ENCODE data around the gene GYS1. TPM values are rescaled to one million over a fixed set of nuclear protein-coding genes. Genes with fewer than 3 reads are reported as not detected.
"Not testable (repeated sequence)": the region's sequence is repeated elsewhere in the genome, so short reads cannot be mapped to it uniquely, and the experiment has no call there.

The GYS1 gene
- 10 to 100 TPM; 66.4 to 95.7 TPM for total RNA-seq
- long read RNA-seq, partial matches to known transcripts, result 10 of 12 reads
- long read RNA-seq, other reads (novel, unspliced or antisense), result 0 of 12 reads

DNA sequence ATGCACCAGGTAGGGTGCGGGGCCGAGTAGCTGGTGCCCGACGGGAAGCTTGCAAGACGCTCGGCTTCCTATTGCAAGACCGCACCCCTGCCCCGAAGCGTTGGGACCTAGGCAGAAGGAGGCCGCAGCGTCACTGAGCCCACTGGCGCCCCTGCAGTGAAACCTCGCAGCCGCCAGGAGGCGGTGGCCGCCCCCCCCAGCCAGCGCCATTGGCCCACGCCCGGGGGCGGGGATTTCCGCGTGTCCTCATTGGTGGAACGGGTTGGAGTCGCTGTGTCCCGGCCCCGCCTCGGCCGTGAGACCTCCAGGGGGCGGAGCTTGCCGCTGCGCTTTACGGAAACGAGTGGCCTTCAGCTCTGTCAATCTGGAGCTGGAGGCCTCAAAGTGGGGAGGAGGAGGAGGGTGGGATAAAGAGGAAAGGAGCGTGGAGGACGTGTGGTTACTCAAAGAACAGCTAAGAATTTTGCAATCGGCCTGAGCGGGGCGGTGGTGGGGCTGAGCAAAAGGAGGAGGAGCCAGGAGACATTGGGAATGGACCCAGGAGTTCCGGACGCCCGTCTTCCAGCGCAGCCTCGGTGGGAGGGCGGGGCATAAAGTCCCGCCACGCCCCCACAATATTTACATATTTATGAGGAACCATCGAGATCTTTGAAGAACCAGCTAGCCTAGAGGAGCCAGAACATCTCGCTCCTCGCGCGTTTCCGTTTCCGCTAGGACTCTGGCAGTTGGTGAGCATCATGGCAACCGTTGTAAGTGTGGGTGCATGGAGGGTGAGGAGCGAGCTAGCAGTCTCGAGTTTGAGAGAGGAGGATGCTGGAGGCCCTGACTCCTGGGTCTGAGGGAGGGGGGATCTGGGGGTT, at the start of gene GYS1, which contains the start of gene RUVBL2:
Gene GYS1, minus strand, starts transcription at position 135 of the 860 bp plus-strand sequence. CDS start 197 bp downstream, outside the sequence.
Gene RUVBL2, plus strand, starts transcription at position 713 of the 860 bp plus-strand sequence. Its CDS starts 25 bp downstream, at position 738.
- intact Hi-C loops (cut with DNase I), result loop anchor here in 1 of 2 donors (10.0 kb wide), 1 partner anchor 81 kb away; the partner anchor contains the start of gene KCNA7
- DNase-seq, result peak; percentile 100

DNA sequence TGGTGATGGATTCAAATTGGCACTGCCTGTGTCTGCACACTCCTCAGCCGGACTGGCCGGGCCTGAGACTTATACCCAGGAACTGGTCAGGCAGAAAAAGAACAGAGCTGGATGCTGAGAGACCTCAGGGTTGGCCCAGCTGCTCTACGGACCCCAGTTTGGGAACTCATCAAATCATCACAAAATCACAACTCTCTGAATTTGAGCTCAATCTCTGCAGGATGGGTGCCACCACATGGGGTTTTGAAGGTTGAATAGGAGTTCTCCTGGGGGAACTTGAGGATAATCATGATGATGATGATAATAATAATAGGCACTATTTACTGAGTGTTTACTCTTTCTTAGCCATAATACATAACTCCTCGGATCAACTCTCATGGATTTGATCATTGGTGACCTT, 49.6 kb upstream of the GYS1 start:
- DNase-seq; intact Hi-C loops (cut with DNase I); ATAC-seq: not testable (repeated sequence)

More for the DNA sequence above, at the start of gene GYS1, which contains the start of gene RUVBL2:
- peak; percentile 95 to 96 for ATAC-seq

DNA sequence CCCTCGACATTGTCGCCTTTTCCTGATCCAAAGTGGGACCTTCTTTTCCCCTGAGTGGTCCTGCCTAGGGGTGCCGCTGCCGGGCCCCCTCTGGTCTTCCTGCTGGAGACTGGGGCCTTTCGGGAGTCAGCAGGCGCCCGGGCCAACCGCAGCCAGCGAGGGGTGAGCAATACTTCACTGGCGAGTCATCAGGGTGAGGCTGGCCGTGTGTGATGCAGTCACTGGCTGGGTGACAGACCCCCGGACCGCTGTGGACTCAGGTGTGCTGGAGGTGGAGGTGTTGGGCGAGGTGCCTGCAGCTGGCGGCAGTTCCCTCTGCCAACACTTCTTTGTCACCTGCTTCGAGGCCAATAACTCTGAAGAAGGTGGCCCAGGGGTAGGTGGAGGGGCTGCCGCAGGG, 49.1 kb upstream of the GYS1 start:
- no peak for ATAC-seq
- DNase-seq, result no peak
- intact Hi-C loops (cut with DNase I), result no loop called here

DNA sequence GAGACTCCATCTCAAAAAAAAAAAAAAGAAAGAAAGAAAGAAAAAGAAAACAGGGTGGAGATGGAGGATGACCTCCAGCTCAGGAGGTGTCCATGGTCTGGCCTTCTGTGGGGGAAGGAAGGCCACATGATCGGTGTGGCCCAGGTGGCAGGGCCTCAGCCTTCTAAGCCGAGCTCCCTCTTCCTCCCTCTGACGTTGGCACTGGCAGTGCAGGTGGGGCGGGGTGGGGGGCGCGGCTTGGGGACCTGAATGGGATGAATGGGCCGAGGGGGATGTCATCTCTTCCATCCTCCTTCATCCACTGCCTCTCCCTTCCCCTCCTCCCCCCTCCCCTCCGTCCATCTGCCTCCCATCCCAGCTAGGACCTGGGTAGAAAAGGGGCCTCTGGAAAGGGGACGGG, 46.6 kb upstream of the GYS1 start:
- ATAC-seq; intact Hi-C loops (cut with DNase I); DNase-seq: not testable (repeated sequence)

DNA sequence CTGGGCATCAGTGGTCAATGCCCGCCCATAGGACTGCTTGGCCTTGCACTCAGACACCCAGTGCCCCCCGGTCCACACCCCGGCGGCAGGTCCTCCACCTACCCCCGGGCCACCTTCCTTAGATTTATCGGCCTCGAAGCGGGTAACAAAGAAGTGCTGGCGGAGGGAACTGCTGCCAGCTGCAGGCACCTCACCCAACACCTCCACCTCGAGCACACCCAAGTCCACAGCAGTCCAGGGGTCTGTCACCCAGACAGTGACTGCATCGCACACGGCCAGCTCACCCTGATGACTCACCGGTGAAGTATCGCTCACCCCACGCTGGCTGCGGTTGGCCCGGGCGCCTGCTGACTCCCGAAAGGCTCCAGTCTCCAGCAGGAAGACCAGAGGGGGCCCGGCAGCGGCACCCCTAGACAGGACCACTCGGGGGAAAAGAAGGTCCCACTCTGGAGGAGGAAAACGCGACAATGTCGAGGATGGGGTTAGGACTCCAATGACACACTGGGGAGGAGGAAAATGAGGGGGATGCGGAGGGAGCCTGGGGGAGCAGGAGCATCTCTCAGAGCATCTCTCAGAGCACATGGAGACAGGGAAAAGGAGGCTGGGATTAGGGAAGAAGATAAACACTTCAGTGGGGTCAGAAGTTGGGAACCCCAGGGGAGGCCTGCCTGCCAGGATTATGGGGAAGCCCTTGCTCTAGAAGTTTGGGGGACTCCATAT, 45.6 kb upstream of the GYS1 start:
- intact Hi-C loops (cut with DNase I); DNase-seq; ATAC-seq: not testable (repeated sequence)

DNA sequence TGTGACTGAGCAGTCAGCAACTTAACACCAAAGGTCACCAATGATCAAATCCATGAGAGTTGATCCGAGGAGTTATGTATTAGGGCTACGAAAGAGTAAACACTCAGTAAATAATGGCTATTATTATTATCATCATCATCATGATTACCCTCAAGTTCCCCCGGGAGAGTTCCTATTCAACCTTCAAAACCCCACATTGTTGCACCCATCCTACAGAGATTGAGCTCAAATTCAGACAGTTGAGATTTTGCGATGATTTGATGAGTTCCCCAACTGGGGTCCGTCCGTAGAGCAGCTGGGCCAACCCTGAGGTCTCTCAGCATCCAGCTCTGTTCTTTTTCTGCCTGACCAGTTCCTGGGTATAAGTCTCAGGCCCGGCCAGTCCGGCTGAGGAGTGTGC, 45.0 kb upstream of the GYS1 start:
- DNase-seq; intact Hi-C loops (cut with DNase I): not testable (repeated sequence)

DNA sequence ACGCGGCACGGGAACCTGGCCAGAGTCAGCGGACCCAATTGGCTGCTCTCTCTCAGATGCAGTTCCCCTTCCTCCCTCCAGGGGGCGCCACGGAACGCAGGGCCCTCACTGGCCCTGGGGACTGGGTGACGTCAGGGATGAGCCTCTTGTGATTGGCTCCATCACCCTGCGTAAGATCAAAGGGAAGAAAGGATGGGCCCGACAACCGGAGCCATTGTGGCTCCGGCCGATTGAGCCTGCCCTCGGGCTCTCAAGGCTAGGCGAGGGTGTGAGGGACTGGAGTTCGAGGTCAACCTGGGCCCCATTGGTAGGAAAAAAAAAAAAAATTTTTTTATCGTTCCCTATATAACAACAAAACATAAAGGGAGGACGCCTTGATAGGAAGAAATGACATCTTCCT, 43.7 kb upstream of the GYS1 start, which contains the start of gene CGB1:
Gene CGB1, minus strand, starts transcription at position 81 of the 400 bp plus-strand sequence. CDS start 184 bp downstream, outside the sequence.
- intact Hi-C loops (cut with DNase I); ATAC-seq; DNase-seq: not testable (repeated sequence)

More for the DNA sequence above, 45.0 kb upstream of the GYS1 start:
- not testable (repeated sequence) for ATAC-seq

DNA sequence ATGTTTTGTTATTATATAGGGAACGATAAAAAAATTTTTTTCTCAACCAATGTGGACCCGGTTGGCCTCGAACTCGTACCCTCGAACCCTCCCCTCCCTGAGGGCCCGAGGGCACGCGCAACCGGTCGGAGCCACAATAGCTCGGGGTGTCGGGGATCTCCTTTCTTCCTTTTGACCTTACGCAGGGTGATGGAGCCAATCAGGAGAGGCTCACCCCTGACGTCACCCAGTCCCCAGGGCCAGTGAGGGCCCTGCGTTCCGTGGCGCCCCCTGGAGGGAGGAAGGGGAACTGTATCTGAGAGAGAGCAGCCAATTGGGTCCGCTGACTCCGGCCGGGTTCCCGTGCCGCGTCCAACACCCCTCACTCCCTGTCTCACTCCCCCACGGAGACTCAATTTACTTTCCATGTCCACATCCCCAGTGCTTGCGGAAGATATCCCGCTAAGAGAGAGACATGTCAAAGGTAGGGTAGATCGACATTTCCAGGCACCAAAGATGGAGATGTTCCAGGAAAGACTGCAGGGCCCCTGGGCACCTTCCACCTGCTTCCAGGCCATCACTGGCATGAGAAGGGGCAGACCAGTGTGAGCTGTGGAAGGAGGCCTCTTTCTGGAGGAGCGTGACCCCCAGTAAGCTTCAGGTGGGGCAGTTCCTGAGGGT, 38.7 kb upstream of the GYS1 start, which contains the start of gene CGB2:
Gene CGB2, plus strand, starts transcription at position 249 of the 660 bp plus-strand sequence. Its CDS starts 206 bp downstream, at position 455.
- intact Hi-C loops (cut with DNase I); ATAC-seq; DNase-seq: not testable (repeated sequence)

DNA sequence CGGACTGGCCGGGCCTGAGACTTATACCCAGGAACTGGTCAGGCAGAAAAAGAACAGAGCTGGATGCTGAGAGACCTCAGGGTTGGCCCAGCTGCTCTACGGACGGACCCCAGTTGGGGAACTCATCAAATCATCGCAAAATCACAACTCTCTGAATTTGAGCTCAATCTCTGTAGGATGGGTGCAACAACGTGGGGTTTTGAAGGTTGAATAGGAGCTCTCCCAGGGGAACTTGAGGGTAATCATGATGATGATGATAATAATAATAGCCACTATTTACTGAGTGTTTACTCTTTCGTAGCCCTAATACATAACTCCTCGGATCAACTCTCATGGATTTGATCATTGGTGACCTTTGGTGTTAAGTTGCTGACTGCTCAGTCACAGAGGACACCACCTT, 37.2 kb upstream of the GYS1 start:
- intact Hi-C loops (cut with DNase I); ATAC-seq; DNase-seq: not testable (repeated sequence)

DNA sequence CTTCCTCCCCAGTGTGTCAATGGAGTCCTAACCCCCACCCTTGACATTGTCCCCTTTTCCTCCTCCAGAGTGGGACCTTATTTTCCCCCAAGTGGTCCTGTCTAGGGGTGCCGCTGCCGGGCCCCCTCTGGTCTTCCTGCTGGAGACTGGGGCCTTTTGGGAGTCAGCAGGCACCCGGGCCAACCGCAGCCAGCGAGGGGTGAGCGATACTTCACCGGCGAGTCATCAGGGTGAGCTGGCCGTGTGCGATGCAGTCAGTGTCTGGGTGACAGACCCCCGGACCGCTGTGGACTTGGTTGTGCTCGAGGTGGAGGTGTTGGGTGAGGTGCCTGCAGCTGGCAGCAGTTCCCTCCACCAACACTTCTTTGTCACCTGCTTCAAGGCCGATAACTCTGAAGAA, 36.6 kb upstream of the GYS1 start:
- ATAC-seq, DNase-seq: not testable (repeated sequence)

DNA sequence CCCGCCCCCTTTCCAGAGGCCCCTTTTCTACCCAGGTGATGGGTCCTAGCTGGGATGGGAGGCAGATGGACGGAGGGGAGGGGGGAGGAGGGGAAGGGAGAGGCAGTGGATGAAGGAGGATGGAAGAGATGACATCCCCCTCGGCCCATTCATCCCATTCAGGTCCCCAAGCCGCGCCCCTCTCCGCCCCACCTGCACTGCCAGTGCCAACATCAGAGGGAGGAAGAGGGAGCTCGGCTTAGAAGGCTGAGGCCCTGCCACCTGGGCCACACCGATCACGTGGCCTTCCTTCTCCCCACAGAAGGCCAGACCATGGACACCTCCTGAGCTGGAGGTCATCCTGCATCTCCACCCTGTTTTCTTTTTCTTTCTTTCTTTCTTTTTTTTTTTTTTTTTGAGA, 35.6 kb upstream of the GYS1 start:
- ATAC-seq; intact Hi-C loops (cut with DNase I); DNase-seq: not testable (repeated sequence)

More for the DNA sequence above, 36.6 kb upstream of the GYS1 start:
- intact Hi-C loops (cut with DNase I), result not testable (repeated sequence)

DNA sequence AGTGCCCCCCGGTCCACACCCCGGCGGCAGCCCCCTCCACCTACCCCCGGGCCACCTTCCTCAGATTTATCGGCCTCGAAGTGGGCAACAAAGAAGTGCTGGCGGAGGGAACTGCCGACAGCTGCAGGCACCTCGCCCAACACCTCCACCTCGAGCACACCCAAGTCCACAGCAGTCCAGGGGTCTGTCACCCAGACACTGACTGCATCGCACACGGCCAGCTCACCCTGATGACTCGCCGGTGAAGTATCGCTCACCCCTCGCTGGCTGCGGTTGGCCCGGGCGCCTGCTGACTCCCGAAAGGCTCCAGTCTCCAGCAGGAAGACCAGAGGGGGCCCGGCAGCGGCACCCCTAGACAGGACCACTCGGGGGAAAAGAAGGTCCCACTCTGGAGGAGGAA, 32.5 kb upstream of the GYS1 start:
- intact Hi-C loops (cut with DNase I); DNase-seq; ATAC-seq: not testable (repeated sequence)

DNA sequence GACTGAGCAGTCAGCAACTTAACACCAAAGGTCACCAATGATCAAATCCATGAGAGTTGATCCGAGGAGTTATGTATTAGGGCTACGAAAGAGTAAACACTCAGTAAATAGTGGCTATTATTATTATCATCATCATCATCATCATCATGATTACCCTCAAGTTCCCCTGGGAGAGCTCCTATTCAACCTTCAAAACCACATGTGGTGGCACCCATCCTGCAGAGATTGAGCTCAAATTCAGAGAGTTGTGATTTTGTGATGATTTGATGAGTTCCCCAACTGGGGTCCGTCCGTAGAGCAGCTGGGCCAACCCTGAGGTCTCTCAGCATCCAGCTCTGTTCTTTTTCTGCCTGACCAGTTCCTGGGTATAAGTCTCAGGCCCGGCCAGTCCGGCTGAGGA, 32.0 kb upstream of the GYS1 start:
- intact Hi-C loops (cut with DNase I); ATAC-seq; DNase-seq: not testable (repeated sequence)

DNA sequence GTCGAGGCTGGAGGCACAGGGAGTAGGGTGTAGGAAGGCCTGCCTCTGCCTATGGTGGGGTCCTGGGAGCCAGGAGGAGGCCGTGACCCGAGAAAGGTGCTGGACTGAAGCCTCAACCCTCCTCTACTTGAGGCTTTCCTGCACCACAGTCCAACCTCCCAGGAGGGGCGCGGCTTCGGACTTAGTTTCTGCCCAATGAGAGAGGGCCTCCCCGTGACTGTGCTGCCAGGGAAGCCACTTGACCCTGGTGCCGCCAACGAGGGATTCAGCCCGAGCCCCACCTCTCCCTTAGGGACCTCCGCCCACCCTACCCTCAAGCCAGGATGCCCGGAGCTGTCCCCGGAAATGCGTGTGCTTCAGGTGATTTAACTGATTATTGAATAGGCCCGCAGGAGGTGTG, 31.1 kb upstream of the GYS1 start, which contains the start of gene CGB3:
Gene CGB3, minus strand, starts transcription at position 101 of the 400 bp plus-strand sequence. CDS start 362 bp downstream, outside the sequence.
- intact Hi-C loops (cut with DNase I); DNase-seq; ATAC-seq: not testable (repeated sequence)

DNA sequence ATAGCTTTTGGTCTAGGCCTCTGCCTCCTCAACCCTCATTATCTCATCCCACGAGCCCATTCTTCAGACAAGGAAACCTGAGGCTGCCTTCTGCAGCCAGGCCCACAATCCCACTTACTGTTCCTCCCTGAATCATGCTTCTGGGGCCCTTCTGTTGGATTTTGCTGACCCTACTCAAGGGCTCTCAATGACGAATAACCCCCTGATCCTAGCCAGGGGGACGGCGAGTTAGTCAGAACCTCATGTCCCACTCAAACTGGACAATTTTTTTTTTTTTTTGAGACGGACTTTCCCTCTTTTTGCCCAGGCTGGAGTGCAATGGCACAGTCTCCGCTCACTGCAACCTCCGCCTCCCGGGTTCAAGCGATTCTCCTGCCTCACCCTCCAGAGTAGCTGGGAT, 29.0 kb upstream of the GYS1 start:
- no peak for ATAC-seq
- intact Hi-C loops (cut with DNase I), result no loop called here
- no peak for DNase-seq

DNA sequence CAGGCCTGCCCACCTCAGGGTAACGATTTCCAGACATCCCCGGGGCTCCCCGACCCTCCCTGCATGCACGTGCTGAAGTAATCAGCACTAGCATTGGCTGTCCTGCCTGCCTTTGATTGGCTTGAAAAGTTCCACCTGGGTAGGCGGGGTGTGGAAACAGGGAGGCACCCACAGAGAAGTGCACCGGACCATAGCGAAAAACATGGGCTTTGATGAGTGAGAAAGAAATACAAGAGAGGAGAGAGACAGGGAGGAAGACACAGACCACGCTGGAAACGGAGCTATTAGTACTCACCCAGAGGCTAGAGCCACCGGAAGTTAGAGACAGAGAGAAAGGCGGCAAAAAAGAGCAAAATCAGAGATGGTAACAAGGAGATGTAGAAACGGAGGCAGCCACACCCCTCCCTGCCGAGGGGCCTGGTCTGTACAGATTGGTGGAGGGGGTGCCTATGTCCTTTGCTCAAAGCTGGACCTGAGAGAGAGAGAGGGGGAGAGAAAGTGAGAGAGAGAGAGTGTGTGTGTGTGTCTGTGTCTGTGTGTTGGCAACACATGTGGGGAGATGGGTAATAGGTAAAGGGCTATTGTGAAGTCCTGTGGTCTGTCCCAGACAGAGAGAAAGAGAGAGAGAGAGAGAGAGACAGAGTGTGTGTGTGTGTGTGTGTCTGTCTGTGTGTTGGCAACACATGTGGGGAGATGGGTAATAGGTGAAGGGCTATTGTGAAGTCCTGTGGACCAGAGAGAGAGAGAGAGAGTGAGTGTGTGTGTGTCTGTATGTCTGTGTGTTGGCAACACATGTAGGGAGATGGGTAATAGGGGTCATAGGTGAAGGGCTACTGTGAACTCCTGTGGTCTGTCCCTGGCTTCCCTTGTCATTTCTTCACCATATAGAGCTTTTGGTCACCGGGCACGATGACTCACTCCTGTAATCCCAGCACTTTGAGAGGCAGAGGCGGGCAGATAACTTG, 28.1 kb upstream of the GYS1 start:
- intact Hi-C loops (cut with DNase I), result no loop called here
- DNase-seq, result no peak

DNA sequence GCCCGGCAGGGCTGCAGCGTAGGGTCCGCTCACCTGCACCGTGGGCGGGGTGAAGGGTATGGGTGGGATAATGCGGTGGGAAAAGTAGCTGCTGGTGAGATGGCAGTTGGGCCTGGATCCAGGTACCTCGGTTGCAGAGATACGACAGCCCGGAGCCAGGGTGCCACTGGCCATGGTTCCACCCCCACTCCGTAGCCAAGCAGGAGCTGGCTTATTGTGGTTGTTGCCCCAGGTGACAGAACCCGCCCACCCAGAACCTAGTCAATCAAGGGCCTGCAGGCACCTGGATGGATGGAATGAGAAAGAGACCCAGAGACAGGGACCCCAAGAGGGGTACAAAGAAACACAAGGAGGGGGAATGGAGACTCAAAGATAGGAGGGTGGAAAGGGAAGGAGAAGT, 27.2 kb upstream of the GYS1 start:
- DNase-seq, result no peak

More for the DNA sequence above, 28.1 kb upstream of the GYS1 start:
- ATAC-seq, result no peak

More for the DNA sequence above, 27.2 kb upstream of the GYS1 start:
- intact Hi-C loops (cut with DNase I), result no loop called here
- no peak for ATAC-seq

Measured in left cardiac atrium (tissue), 4 donors.